Vagina (tissue), 2 donors: ENCODE data around the gene NPLOC4.

Experiments used
- CTCF ChIP-seq, 3 experiments: fragments of 450-650 bp in 2 of 3; fragments of 200-600 bp in 1 of 3; sonication (generic) in 1 of 3; IDR thresholded peaks; one replicate each; pipeline ENCODE4 v1.5.1; 2017 to 2019; ENCODE audit warnings: antibody characterized with exemption in 3 of 3, mild to moderate bottlenecking in 2 of 3, moderate library complexity in 2 of 3
- POLR2A ChIP-seq, 2 donors: fragments of 450-650 bp; IDR thresholded peaks; one replicate each; pipeline ENCODE4 v1.6.1; 2017; ENCODE audit warnings: antibody characterized with exemption in 2 of 2, mild to moderate bottlenecking in 2 of 2, moderate library complexity in 2 of 2
- POLR2AphosphoS5 ChIP-seq, 2 donors: sonication (generic); formaldehyde crosslinking; IDR thresholded peaks; one replicate each; pipeline ENCODE4 v1.9.0; 2017; ENCODE audit warnings: antibody characterized with exemption in 2 of 2, mild to moderate bottlenecking in 2 of 2, low read depth in 1 of 2; ENCODE audit not compliant: insufficient read depth in 1 of 2

- no peak for TF ChIP-seq POLR2AphosphoS5 (IDR thresholded peaks at IDR 0.05; ENCODE audit: insufficient read depth in 1 of 2, low read depth in 1 of 2)
- no peak for TF ChIP-seq POLR2A (IDR thresholded peaks at IDR 0.05)
- no peak for TF ChIP-seq CTCF (IDR thresholded peaks at IDR 0.05)
Observed at GRCh38 chr17:81570964-81571363, 65.9 kb downstream of the NPLOC4 start.
